ENCODE measurements around the gene ZSCAN22. TPM values are rescaled to one million over a fixed set of nuclear protein-coding genes. Genes with fewer than 3 reads are reported as not detected.

ZSCAN22 gene
- total and polyA plus RNA-seq, 2 of the 4 experiments (the other 2 are of a cell fraction) = 2.2 to 2.5 TPM

- no peak for TF ChIP-seq MAZ (IDR thresholded peaks at IDR 0.05; ENCODE audit: borderline replicate concordance, low read depth, low read length)
- TF ChIP-seq RFX5 (IDR thresholded peaks at IDR 0.05; ENCODE audit: low read depth, low read length) = no peak
- no peak for TF ChIP-seq RAD21 (IDR thresholded peaks at IDR 0.05; ENCODE audit: low read length)
- TF ChIP-seq CEBPB (IDR thresholded peaks at IDR 0.05; ENCODE audit: low read depth, low read length) = no peak
- no peak for TF ChIP-seq FOS (IDR thresholded peaks at IDR 0.05; ENCODE audit: low read depth, low read length)
- TF ChIP-seq MAFK (IDR thresholded peaks at IDR 0.05; ENCODE audit: low read depth, low read length) = no peak
- Histone ChIP-seq H3K4me3 (ENCODE audit: insufficient read depth, low read depth, low read length) (no peak overlapping the region), H3K4ac (ENCODE audit: low read depth, low read length) (no peak overlapping the region), H2AK9ac (replicated peaks; ENCODE audit: low read depth, low read length, poor library complexity) (no peak overlapping the region), H4K5ac (ENCODE audit: low read depth, low read length) (no peak overlapping the region), H3K4me1 (ENCODE audit: control insufficient read depth, insufficient read depth, low read length) (no peaks in the 10 kb centered on the region), H2BK120ac (ENCODE audit: low read depth, low read length) (no peak overlapping the region), H3K9me1 (ENCODE audit: insufficient read depth, low read length) (peaks cover 8% of the 10 kb centered on the region), H3K23ac (ENCODE audit: low read depth, low read length) (no peak overlapping the region), H2BK15ac (ENCODE audit: low read depth, low read length) (no peak overlapping the region), H2AFZ (replicated peaks; ENCODE audit: low read length, poor library complexity) (no peak overlapping the region), H2BK5ac (ENCODE audit: low read depth, low read length, poor library complexity, severe bottlenecking) (no peak overlapping the region), H2BK20ac (ENCODE audit: low read depth, low read length) (no peak overlapping the region), H3K4me2 (ENCODE audit: low read depth, low read length) (no peak overlapping the region), H4K8ac (ENCODE audit: low read depth in 2 of 2, low read length in 2 of 2) (no peak overlapping the region), H3K9ac (ENCODE audit: low read depth, low read length) (no peak overlapping the region), H4K20me1 (ENCODE audit: insufficient read depth, low read length) (peaks cover 5% of the 10 kb centered on the region; the same call in 1 of the 2 replicates), H3K56ac (ENCODE audit: extremely low read depth, insufficient read depth, low read length) (no peak overlapping the region), H2AK5ac (ENCODE audit: low read depth, low read length) (no peak overlapping the region), H3K36me3 (ENCODE audit: control insufficient read depth, insufficient read depth, low read length) (peaks cover 38% of the 10 kb centered on the region), H4K91ac (ENCODE audit: insufficient read depth, low read depth, low read length) (no peak overlapping the region), H3K79me1 (ENCODE audit: low read depth in 1 of 2, low read length in 2 of 2) (peaks cover 13 to 39% of the 10 kb centered on the region in 2 experiments; a peak in 3 of 4 replicates), H3K27me3 (ENCODE audit: control insufficient read depth, insufficient read depth, low read length) (no peaks in the 10 kb centered on the region), H3K9me3 (ENCODE audit: control insufficient read depth, insufficient read depth, low read length) (peaks cover 15% of the 10 kb centered on the region), H3K27ac (ENCODE audit: insufficient read depth, low read length) (no peak overlapping the region), H3K14ac (replicated peaks; ENCODE audit: low read depth, low read length) (no peak overlapping the region), H3K18ac (ENCODE audit: low read depth, low read length) (no peak overlapping the region)
- WGBS, 2 experiments (ENCODE audit: extremely low coverage in 2 of 2, insufficient read length in 1 of 2) = 95% methylated on average over 9 of the region's 19 CpGs; no CpG with 5 or more reads in 1 of the 2 experiments
- ChIA-PET CTCF (no interaction called here), POLR2A (ENCODE audit: unreplicated experiment) (no interaction called here)
- dilution Hi-C loops (cut with HindIII; ENCODE audit: low sequenced_read_pairs, unreplicated experiment) (no loop called here), in situ Hi-C loops (cut with MboI; ENCODE audit: low sequenced_read_pairs) (no loop called here), intact Hi-C loops (cut with micrococcal nuclease) (no loop called here)
- no TSS peak for BruUV-seq (replicated peaks)
- DNase-seq (no peak), ATAC-seq (ENCODE audit: low read depth) (no peak)
Measured at GRCh38 chr19:58334691-58335249, 8.0 kb downstream of the ZSCAN22 start.
